Endothelial cell of umbilical vein (primary cell): ENCODE results near the gene NFIA.

Experiments
- CTCF ChIP-seq, 2 donors: IDR thresholded peaks; 1 replicate in 1 of 2; 2 replicates in 1 of 2; pipeline ENCODE4 v1.5.1; 2011; ENCODE audit warnings: low read length in 2 of 2, mild to moderate bottlenecking in 2 of 2, moderate library complexity in 2 of 2, control low read depth in 1 of 2, inconsistent platforms in 1 of 2, low read depth in 1 of 2; ENCODE audit not compliant: insufficient read depth in 1 of 2; ENCODE audit errors: extremely low read depth in 1 of 2
- EZH2 ChIP-seq: IDR thresholded peaks from 2 replicates; pipeline ENCODE4 v1.6.1; 2012; ENCODE audit warnings: borderline replicate concordance, low read depth, mild to moderate bottlenecking, moderate library complexity, low read length, inconsistent platforms; ENCODE audit not compliant: severe bottlenecking
- FOS ChIP-seq: IDR thresholded peaks from 2 replicates; pipeline ENCODE4 v1.6.1; 2011; ENCODE audit warnings: mild to moderate bottlenecking, low read length, moderate library complexity, borderline replicate concordance; ENCODE audit not compliant: insufficient read depth
- GATA2 ChIP-seq: IDR thresholded peaks from 2 replicates; pipeline ENCODE4 v1.7.0; 2011; ENCODE audit warnings: low read depth, mild to moderate bottlenecking, moderate library complexity, mixed read lengths, low read length; ENCODE audit not compliant: insufficient read length, insufficient read depth
- JUN ChIP-seq: IDR thresholded peaks from 2 replicates; pipeline ENCODE4 v1.6.1; 2011; ENCODE audit warnings: borderline replicate concordance, low read depth; ENCODE audit not compliant: insufficient read length, insufficient read depth
- MAX ChIP-seq: IDR thresholded peaks from 2 replicates; pipeline ENCODE4 v1.6.1; 2011; ENCODE audit not compliant: insufficient read depth, insufficient read length
- MYC ChIP-seq: IDR thresholded peaks from one replicate; pipeline ENCODE4 v1.6.1; 2011; ENCODE audit warnings: mild to moderate bottlenecking, low read depth, low read length
- POLR2A ChIP-seq: IDR thresholded peaks from 2 replicates; pipeline ENCODE4 v1.6.1; 2012; ENCODE audit warnings: low read depth, mild to moderate bottlenecking, control low read depth, low read length
- POLR2AphosphoS5 ChIP-seq: IDR thresholded peaks from 2 replicates; pipeline ENCODE4 v1.6.1; 2012; ENCODE audit warnings: low read depth, mild to moderate bottlenecking, control low read depth, low read length, moderate library complexity; ENCODE audit not compliant: insufficient read depth

GRCh38 chr1:61389926-61390845 lies 307.8 kb downstream of the NFIA start:
- TF ChIP-seq POLR2AphosphoS5 (no peak), POLR2A (no peak), CTCF (IDR thresholded peaks at IDR 0.05; ENCODE audit: extremely low read depth in 1 of 2, insufficient read depth in 1 of 2, low read depth in 1 of 2, low read length in 2 of 2) (no peak), EZH2 (no peak), JUN (no peak), MAX (no peak), MYC (no peak), FOS (no peak), GATA2 (no peak)
